GM12874 (cell line): ENCODE measurements around the gene INTS1.

Source experiments
- CTCF ChIP-seq: IDR thresholded peaks from 2 replicates; pipeline ENCODE4 v1.5.1; 2011; ENCODE audit warnings: low read depth, mild to moderate bottlenecking, control low read depth, low read length, moderate library complexity; ENCODE audit not compliant: insufficient read depth

Gene INTS1

GRCh38 chr7:1544178-1544895, 40.1 kb upstream of the INTS1 start:
- no peak for TF ChIP-seq CTCF

GRCh38 chr7:1543826-1544177, 39.6 kb upstream of the INTS1 start:
- TF ChIP-seq CTCF, result no peak

- TF ChIP-seq CTCF, result no peak
Observed at GRCh38 chr7:1542841-1543747, 38.9 kb upstream of the INTS1 start.

GRCh38 chr7:1542329-1542728, 38.1 kb upstream of the INTS1 start:
- TF ChIP-seq CTCF, result no peak

- TF ChIP-seq CTCF, result no peak
Observed at GRCh38 chr7:1541431-1542162, 37.4 kb upstream of the INTS1 start.

- TF ChIP-seq CTCF, result no peak
Observed at GRCh38 chr7:1540776-1541271, 36.6 kb upstream of the INTS1 start.
